Measurements from ENCODE around the gene GRIA1. TPM values are rescaled to one million over a fixed set of nuclear protein-coding genes. Genes with fewer than 3 reads are reported as not detected.

The GRIA1 gene
- total RNA-seq, 2 experiments from 2014 or later: not detected

GRCh38 chr5:153562189-153562588 is 71.7 kb downstream of the GRIA1 start:
- intact Hi-C loops (cut with micrococcal nuclease): no loop called here
- CTCF ChIA-PET: no interaction called here
- Mint-ChIP-seq H3K27ac (no peak overlapping the region), H3K27me3 (ENCODE audit: low read depth) (no peaks in the 10 kb centered on the region), H3K36me3 (ENCODE audit: low read depth) (no peaks in the 10 kb centered on the region), H3K9me3 (peaks cover 3% of the 10 kb centered on the region), H3K4me3 (no peak overlapping the region), H3K4me1 (ENCODE audit: low read depth) (no peaks in the 10 kb centered on the region)
- no peak for DNase-seq

GRCh38 chr5:153565822-153566221 is 75.4 kb downstream of the GRIA1 start:
- intact Hi-C loops (cut with micrococcal nuclease): no loop called here
- H3K4me1 Mint-ChIP-seq (ENCODE audit: low read depth): no peaks in the 10 kb centered on the region
- H3K27me3 Mint-ChIP-seq (ENCODE audit: low read depth): no peaks in the 10 kb centered on the region
- H3K4me3 Mint-ChIP-seq: no peak overlapping the region
- no peaks in the 10 kb centered on the region for H3K36me3 Mint-ChIP-seq (ENCODE audit: low read depth)
- no peak for DNase-seq
- CTCF ChIA-PET: no interaction called here
- peaks cover 3% of the 10 kb centered on the region for H3K9me3 Mint-ChIP-seq
- H3K27ac Mint-ChIP-seq: no peak overlapping the region

- H3K27ac Mint-ChIP-seq: no peak overlapping the region
- no peak for DNase-seq
- H3K4me3 Mint-ChIP-seq: no peak overlapping the region
- H3K4me1 Mint-ChIP-seq (ENCODE audit: low read depth): no peaks in the 10 kb centered on the region
- peaks cover 1% of the 10 kb centered on the region for H3K9me3 Mint-ChIP-seq
- intact Hi-C loops (cut with micrococcal nuclease): no loop called here
- CTCF ChIA-PET: no interaction called here
- no peaks in the 10 kb centered on the region for H3K27me3 Mint-ChIP-seq (ENCODE audit: low read depth)
- H3K36me3 Mint-ChIP-seq (ENCODE audit: low read depth): no peaks in the 10 kb centered on the region
These were observed 78.6 kb downstream of the GRIA1 start for GRCh38 chr5:153569036-153569435.

- no peak for DNase-seq
- Mint-ChIP-seq H3K27me3 (ENCODE audit: low read depth) (no peaks in the 10 kb centered on the region), H3K4me3 (no peak overlapping the region), H3K27ac (no peak overlapping the region), H3K9me3 (peaks cover 1% of the 10 kb centered on the region), H3K36me3 (ENCODE audit: low read depth) (no peaks in the 10 kb centered on the region), H3K4me1 (ENCODE audit: low read depth) (no peaks in the 10 kb centered on the region)
- CTCF ChIA-PET: no interaction called here
- intact Hi-C loops (cut with micrococcal nuclease): no loop called here
These were observed 80.7 kb downstream of the GRIA1 start for GRCh38 chr5:153571162-153571561.

- intact Hi-C loops (cut with micrococcal nuclease): no loop called here
- CTCF ChIA-PET: no interaction called here
- no peaks in the 10 kb centered on the region for H3K4me1 Mint-ChIP-seq (ENCODE audit: low read depth)
- no peaks in the 10 kb centered on the region for H3K9me3 Mint-ChIP-seq
- no peaks in the 10 kb centered on the region for H3K36me3 Mint-ChIP-seq (ENCODE audit: low read depth)
- DNase-seq: no peak
- no peak overlapping the region for H3K27ac Mint-ChIP-seq
- H3K4me3 Mint-ChIP-seq: no peak overlapping the region
- H3K27me3 Mint-ChIP-seq (ENCODE audit: low read depth): no peaks in the 10 kb centered on the region
These were observed 82.1 kb downstream of the GRIA1 start for GRCh38 chr5:153572411-153573145.

GRCh38 chr5:153573326-153574033 is 83.0 kb downstream of the GRIA1 start:
- intact Hi-C loops (cut with micrococcal nuclease): no loop called here
- Mint-ChIP-seq H3K9me3 (no peaks in the 10 kb centered on the region), H3K4me3 (no peak overlapping the region), H3K4me1 (ENCODE audit: low read depth) (no peaks in the 10 kb centered on the region), H3K27me3 (ENCODE audit: low read depth) (no peaks in the 10 kb centered on the region), H3K27ac (no peak overlapping the region), H3K36me3 (ENCODE audit: low read depth) (no peaks in the 10 kb centered on the region)
- DNase-seq: no peak
- CTCF ChIA-PET: no interaction called here

- H3K27me3 Mint-ChIP-seq (ENCODE audit: low read depth): no peaks in the 10 kb centered on the region
- no peak overlapping the region for H3K4me3 Mint-ChIP-seq
- intact Hi-C loops (cut with micrococcal nuclease): no loop called here
- H3K27ac Mint-ChIP-seq: no peak overlapping the region
- no peaks in the 10 kb centered on the region for H3K4me1 Mint-ChIP-seq (ENCODE audit: low read depth)
- CTCF ChIA-PET: no interaction called here
- H3K36me3 Mint-ChIP-seq (ENCODE audit: low read depth): no peaks in the 10 kb centered on the region
- no peak for DNase-seq
- H3K9me3 Mint-ChIP-seq: no peaks in the 10 kb centered on the region
These were observed 93.9 kb downstream of the GRIA1 start for GRCh38 chr5:153584126-153584959.

- Mint-ChIP-seq H3K4me3 (no peak overlapping the region), H3K27ac (no peak overlapping the region), H3K27me3 (ENCODE audit: low read depth) (no peaks in the 10 kb centered on the region), H3K36me3 (ENCODE audit: low read depth) (no peaks in the 10 kb centered on the region), H3K9me3 (no peaks in the 10 kb centered on the region), H3K4me1 (ENCODE audit: low read depth) (no peaks in the 10 kb centered on the region)
- CTCF ChIA-PET: no interaction called here
- no peak for DNase-seq
- intact Hi-C loops (cut with micrococcal nuclease): no loop called here
These were observed 94.5 kb downstream of the GRIA1 start for GRCh38 chr5:153584960-153585359.

- Mint-ChIP-seq H3K36me3 (ENCODE audit: low read depth) (no peaks in the 10 kb centered on the region), H3K27ac (no peak overlapping the region), H3K4me3 (no peak overlapping the region), H3K27me3 (ENCODE audit: low read depth) (no peaks in the 10 kb centered on the region), H3K9me3 (no peaks in the 10 kb centered on the region), H3K4me1 (ENCODE audit: low read depth) (no peaks in the 10 kb centered on the region)
- intact Hi-C loops (cut with micrococcal nuclease): no loop called here
- no peak for DNase-seq
- CTCF ChIA-PET: no interaction called here
These were observed 95.3 kb downstream of the GRIA1 start for GRCh38 chr5:153585622-153586277.

- CTCF ChIA-PET: interaction anchor here (0.6 kb wide), 1 partner anchor 1218 kb away, joined by 5 read pairs; no protein-coding TSS in a partner anchor
- H3K9me3 Mint-ChIP-seq: peaks cover 1% of the 10 kb centered on the region
- DNase-seq: no peak
- no peak overlapping the region for H3K4me3 Mint-ChIP-seq
- intact Hi-C loops (cut with micrococcal nuclease): no loop called here
- H3K27ac Mint-ChIP-seq: no peak overlapping the region
- no peaks in the 10 kb centered on the region for H3K4me1 Mint-ChIP-seq (ENCODE audit: low read depth)
- H3K27me3 Mint-ChIP-seq (ENCODE audit: low read depth): no peaks in the 10 kb centered on the region
- no peaks in the 10 kb centered on the region for H3K36me3 Mint-ChIP-seq (ENCODE audit: low read depth)
These were observed 101.6 kb downstream of the GRIA1 start for GRCh38 chr5:153592081-153592480.

GRCh38 chr5:153594785-153595184 is 104.3 kb downstream of the GRIA1 start:
- H3K4me1 Mint-ChIP-seq (ENCODE audit: low read depth): no peaks in the 10 kb centered on the region
- peaks cover 1% of the 10 kb centered on the region for H3K9me3 Mint-ChIP-seq
- H3K4me3 Mint-ChIP-seq: no peak overlapping the region
- no peaks in the 10 kb centered on the region for H3K36me3 Mint-ChIP-seq (ENCODE audit: low read depth)
- no peaks in the 10 kb centered on the region for H3K27me3 Mint-ChIP-seq (ENCODE audit: low read depth)
- no peak overlapping the region for H3K27ac Mint-ChIP-seq
- CTCF ChIA-PET: no interaction called here
- DNase-seq: no peak
- intact Hi-C loops (cut with micrococcal nuclease): no loop called here

GRCh38 chr5:153598099-153598498 is 107.6 kb downstream of the GRIA1 start:
- intact Hi-C loops (cut with micrococcal nuclease): no loop called here
- Mint-ChIP-seq H3K27ac (no peak overlapping the region), H3K4me3 (no peak overlapping the region), H3K27me3 (ENCODE audit: low read depth) (no peaks in the 10 kb centered on the region), H3K4me1 (ENCODE audit: low read depth) (no peaks in the 10 kb centered on the region), H3K36me3 (ENCODE audit: low read depth) (no peaks in the 10 kb centered on the region), H3K9me3 (peaks cover 1% of the 10 kb centered on the region)
- no peak for DNase-seq
- CTCF ChIA-PET: no interaction called here

All from activated naive CD4-positive, alpha-beta T cell treated with anti-CD3 and anti-CD28 coated beads for 36 hours (primary cell).